GM12878 (cell line): ENCODE measurements around the gene PSMA8. TPM values are rescaled to one million over a fixed set of nuclear protein-coding genes. Genes with fewer than 3 reads are reported as not detected.

ENCODE experiments used
- ATAC-seq: fragments of 200-7000 bp; cut with Tn5 transposase; 3 replicates; pipeline ENCODE4 v1.9.1; 2020; ENCODE audit warnings: mild to moderate bottlenecking, moderate library complexity
- BruUV-seq: library from RNA; stranded (reverse); fragments of 400-500 nt; replicated peaks from 2 replicates; lab custom pipeline; 2021; lab: Mats Ljungman, UMichigan
- CTCF ChIA-PET: fragments of 300-600 bp; sonication (Branson Sonifier 250); formaldehyde crosslinking; extraction: SDS; loops from one replicate; lab custom pipeline; 2021; ENCODE audit warnings: inconsistent platforms; lab: Yijun Ruan, JAX
- POLR2A ChIA-PET: fragments of 350-600 bp; formaldehyde crosslinking; extraction: SDS; loops from one replicate; lab custom pipeline; 2021; ENCODE audit warnings: inconsistent platforms; lab: Charles Lee
- RAD21 ChIA-PET: fragments of 300-600 bp; sonication (Branson Sonifier 250); formaldehyde crosslinking; loops from one replicate; lab custom pipeline; 2023; ENCODE audit warnings: antibody characterized with exemption; ENCODE audit not compliant: unreplicated experiment; lab: Charles Lee
- SMC1A ChIA-PET: fragments of 300-600 bp; sonication (Branson Sonifier 250); formaldehyde crosslinking; loops from one replicate; lab custom pipeline; 2023; ENCODE audit not compliant: unreplicated experiment, uncharacterized antibody; lab: Charles Lee
- DNase-seq: peaks from one replicate; pipeline ENCODE4 v3.0.0-alpha.2; 2011; ENCODE audit warnings: low read depth, low spot score
- FAIRE-seq: peaks from 3 replicates; lab custom pipeline; 2011; peaks lifted over from hg19 to GRCh38; lab: Jason Lieb, UNC
- H2AFZ ChIP-seq: 2 replicates; pipeline ENCODE4 v1.6.0; 2011; ENCODE audit warnings: low read depth, low read length, control low read depth; ENCODE audit not compliant: control insufficient read depth
- H3K27ac ChIP-seq: 2 replicates; pipeline ENCODE4 v1.5.1; 2011; ENCODE audit warnings: control low read depth; ENCODE audit not compliant: control insufficient read depth, insufficient read depth
- H3K27me3 ChIP-seq, 2 experiments: replicated peaks in 1 of 2; 2 replicates each; pipeline versions ENCODE4 v1.6.0 to v1.6.1; 2011; ENCODE audit warnings: low read length in 1 of 2; ENCODE audit not compliant: control insufficient read depth in 2 of 2, insufficient read depth in 2 of 2
- H3K36me3 ChIP-seq, 2 experiments: 2 replicates each; pipeline ENCODE4 v1.5.1; 2011; ENCODE audit warnings: low read length in 1 of 2; ENCODE audit not compliant: control insufficient read depth in 2 of 2, insufficient read depth in 2 of 2
- H3K4me1 ChIP-seq: 2 replicates; pipeline ENCODE4 v1.6.1; 2011; ENCODE audit warnings: mild to moderate bottlenecking, low read length, moderate library complexity, mixed read lengths; ENCODE audit not compliant: control insufficient read depth, insufficient read depth
- H3K4me2 ChIP-seq: 2 replicates; pipeline ENCODE4 v1.6.0; 2011; ENCODE audit warnings: control low read depth; ENCODE audit not compliant: control insufficient read depth, insufficient read depth
- H3K4me3 ChIP-seq: fragments of 200-600 bp; sonication (generic); 2 replicates; pipeline ENCODE4 v1.5.1; 2016
- H3K79me2 ChIP-seq: 2 replicates; pipeline ENCODE4 v1.6.0; 2011; ENCODE audit warnings: low read length; ENCODE audit not compliant: control insufficient read depth, insufficient read depth
- H3K9ac ChIP-seq: 2 replicates; pipeline ENCODE4 v1.8.0; 2011; ENCODE audit warnings: low read length, control low read depth, mixed read lengths; ENCODE audit not compliant: control insufficient read depth, insufficient read depth
- H3K9me3 ChIP-seq: replicated peaks from 3 replicates; pipeline ENCODE4 v1.5.1; 2011; ENCODE audit warnings: mild to moderate bottlenecking, low read length; ENCODE audit not compliant: control insufficient read depth, insufficient read depth
- H4K20me1 ChIP-seq: 2 replicates; pipeline ENCODE4 v1.6.0; 2011; ENCODE audit not compliant: control insufficient read depth, insufficient read depth
- CEBPB ChIP-seq, 2 experiments: fragments of 150-350 bp in 1 of 2; IDR thresholded peaks; 2 replicates each; pipeline ENCODE4 v1.6.1; 2012 to 2014; ENCODE audit warnings: low read depth in 2 of 2, low read length in 2 of 2, borderline replicate concordance in 1 of 2, inconsistent platforms in 1 of 2
- IKZF2 ChIP-seq, 2 experiments: fragments of 450-650 bp; IDR thresholded peaks; 2 replicates each; pipeline ENCODE4 v1.6.1; 2017; ENCODE audit warnings: mild to moderate bottlenecking in 2 of 2, moderate library complexity in 2 of 2
- JUND ChIP-seq: IDR thresholded peaks from 2 replicates; pipeline ENCODE4 v1.6.1; 2012; ENCODE audit warnings: low read depth, mild to moderate bottlenecking, low read length, improper control_type of control experiment, moderate library complexity
- MEF2A ChIP-seq: IDR thresholded peaks from 2 replicates; pipeline ENCODE4 v1.6.1; 2011; ENCODE audit warnings: low read depth, mild to moderate bottlenecking, low read length, moderate library complexity; ENCODE audit not compliant: insufficient read depth
- NFYB ChIP-seq: IDR thresholded peaks from 2 replicates; pipeline ENCODE4 v1.6.1; 2011; ENCODE audit warnings: low read depth, mild to moderate bottlenecking, low read length, improper control_type of control experiment, moderate library complexity; ENCODE audit not compliant: insufficient read depth
- RAD51 ChIP-seq: fragments of 450-650 bp; IDR thresholded peaks from 2 replicates; pipeline ENCODE4 v1.6.1; 2016; ENCODE audit warnings: moderate library complexity, mild to moderate bottlenecking, inconsistent platforms
- SIN3A ChIP-seq: IDR thresholded peaks from 2 replicates; pipeline ENCODE4 v1.6.1; 2012; ENCODE audit warnings: low read depth, low read length, improper control_type of control experiment
- TARDBP ChIP-seq: IDR thresholded peaks from 2 replicates; pipeline ENCODE4 v1.6.1; 2016; ENCODE audit warnings: borderline replicate concordance
- YBX1 ChIP-seq: fragments of 450-650 bp; IDR thresholded peaks from 2 replicates; pipeline ENCODE4 v1.6.1; 2016; ENCODE audit warnings: antibody characterized with exemption
- WGBS: methylation state at CpG from one replicate; pipeline ENCODE4 v1.1.6; 2016; ENCODE audit warnings: low lambda C conversion rate; ENCODE audit not compliant: insufficient replicate concordance, insufficient coverage; ENCODE audit errors: missing lambda C conversion rate; 5-methylcytosine and 5-hydroxymethylcytosine counted together
- in situ Hi-C: fragments of 300-500 bp; cut with MboI; formaldehyde crosslinking; loops from 9 replicates; pipeline ENCODE4 v1.14.3; 2018; ENCODE audit warnings: mixed read lengths
- intact Hi-C: fragments of 100-400 bp; cut with micrococcal nuclease; formaldehyde crosslinking; loops from one replicate; pipeline ENCODE4 v1.14.2; 2022; ENCODE audit not compliant: unreplicated experiment
- polyA plus RNA-seq, 11 experiments: library from polyadenylated mRNA; depleted of rRNA in 4 of 11; unstranded in 6 of 11; stranded (reverse) in 5 of 11; fragments of >200 nt; fragmentation: Nextera tagmentation in 4 of 11; fragmentation: Illumina TruSeq in 1 of 11; extraction: Ambion mirVana in 4 of 11; extraction: Trizol in 1 of 11; gene quantifications; 1 replicate in 1 of 11; 2 replicates in 10 of 11; pipeline versions ENCODE4 v1.2.1 to v1.2.3, GENCODE V29; 2011 to 2016; ENCODE audit warnings: inconsistent platforms in 2 of 11, missing spikeins in 2 of 11, low read depth in 1 of 11
- total RNA-seq, 4 experiments: library from RNA; depleted of rRNA in 3 of 4; stranded (reverse); fragments of >200 nt in 3 of 4; fragmentation: Illumina TruSeq in 1 of 4; extraction: Trizol in 1 of 4; gene quantifications; 2 replicates each; pipeline versions ENCODE4 v1.2.1 to v1.2.3, GENCODE V29; 2013 to 2021
- TF ChIP-seq, protein P1 (sequence below): fragments of 450-650 bp; IDR thresholded peaks from 2 replicates; pipeline ENCODE4 v1.6.1; 2017; ENCODE audit warnings: borderline replicate concordance
- TF ChIP-seq, protein P2 (sequence below): IDR thresholded peaks from 2 replicates; pipeline ENCODE4 v1.6.1; 2012; ENCODE audit warnings: low read depth, low read length, improper control_type of control experiment
- TF ChIP-seq, protein P3 (sequence below): fragments of 450-650 bp; IDR thresholded peaks from 2 replicates; pipeline ENCODE4 v1.6.1; 2017; ENCODE audit warnings: mild to moderate bottlenecking

Gene PSMA8
- total and polyA plus RNA-seq, 10 of the 15 experiments (the other 5 are each of a cell fraction or from before 2014, with no cell fraction given) = 0.07 to 0.15 (median 0.09) TPM; not detected in 6

DNA sequence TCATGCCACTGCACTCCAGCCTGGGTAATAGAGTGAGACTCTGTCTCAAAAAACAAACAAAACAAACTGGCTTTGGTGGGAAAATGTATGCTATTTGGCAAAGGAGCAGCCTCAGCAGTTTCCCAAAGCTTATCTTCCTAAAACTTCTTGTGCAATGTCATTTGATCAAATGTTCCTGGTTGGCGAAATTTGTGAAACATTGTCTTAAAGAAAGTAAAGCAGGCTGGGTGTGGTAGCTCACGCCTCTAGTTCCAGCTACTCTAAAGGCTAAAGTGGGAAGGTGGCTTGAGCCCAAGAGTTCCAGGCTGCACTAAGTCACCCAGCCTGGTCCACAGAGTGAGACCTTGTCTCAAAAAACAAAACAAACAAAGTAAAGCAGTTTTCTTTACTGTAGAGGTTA is 75.3 kb downstream of the PSMA8 start:
- H3K9me3 ChIP-seq = no peaks in the 10 kb centered on the region
- H3K79me2 ChIP-seq = no peaks in the 10 kb centered on the region
- SMC1A ChIA-PET = interaction anchor here (0.6 to 1.4 kb wide), 4 partner anchors 10 to 115 kb away, joined by 3 to 4 read pairs (median 3); no protein-coding TSS in a partner anchor
- BruUV-seq = no TSS peak
- no peaks in the 10 kb centered on the region for H4K20me1 ChIP-seq
- TF ChIP-seq JUND (no peak), CEBPB (IDR thresholded peaks at IDR 0.05; ENCODE audit: borderline replicate concordance in 1 of 2, low read depth in 2 of 2, low read length in 2 of 2) (no peak), SIN3A (no peak), NFYB (no peak), YBX1 (no peak), IKZF2 (IDR thresholded peaks at IDR 0.05) (no peak), RAD51 (no peak), MEF2A (no peak), TARDBP (no peak)
- TF ChIP-seq, protein P1, sequence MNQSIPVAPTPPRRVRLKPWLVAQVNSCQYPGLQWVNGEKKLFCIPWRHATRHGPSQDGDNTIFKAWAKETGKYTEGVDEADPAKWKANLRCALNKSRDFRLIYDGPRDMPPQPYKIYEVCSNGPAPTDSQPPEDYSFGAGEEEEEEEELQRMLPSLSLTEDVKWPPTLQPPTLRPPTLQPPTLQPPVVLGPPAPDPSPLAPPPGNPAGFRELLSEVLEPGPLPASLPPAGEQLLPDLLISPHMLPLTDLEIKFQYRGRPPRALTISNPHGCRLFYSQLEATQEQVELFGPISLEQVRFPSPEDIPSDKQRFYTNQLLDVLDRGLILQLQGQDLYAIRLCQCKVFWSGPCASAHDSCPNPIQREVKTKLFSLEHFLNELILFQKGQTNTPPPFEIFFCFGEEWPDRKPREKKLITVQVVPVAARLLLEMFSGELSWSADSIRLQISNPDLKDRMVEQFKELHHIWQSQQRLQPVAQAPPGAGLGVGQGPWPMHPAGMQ = no peak
- TF ChIP-seq, protein P2, sequence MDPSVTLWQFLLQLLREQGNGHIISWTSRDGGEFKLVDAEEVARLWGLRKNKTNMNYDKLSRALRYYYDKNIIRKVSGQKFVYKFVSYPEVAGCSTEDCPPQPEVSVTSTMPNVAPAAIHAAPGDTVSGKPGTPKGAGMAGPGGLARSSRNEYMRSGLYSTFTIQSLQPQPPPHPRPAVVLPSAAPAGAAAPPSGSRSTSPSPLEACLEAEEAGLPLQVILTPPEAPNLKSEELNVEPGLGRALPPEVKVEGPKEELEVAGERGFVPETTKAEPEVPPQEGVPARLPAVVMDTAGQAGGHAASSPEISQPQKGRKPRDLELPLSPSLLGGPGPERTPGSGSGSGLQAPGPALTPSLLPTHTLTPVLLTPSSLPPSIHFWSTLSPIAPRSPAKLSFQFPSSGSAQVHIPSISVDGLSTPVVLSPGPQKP = no peak
- TF ChIP-seq, protein P3, sequence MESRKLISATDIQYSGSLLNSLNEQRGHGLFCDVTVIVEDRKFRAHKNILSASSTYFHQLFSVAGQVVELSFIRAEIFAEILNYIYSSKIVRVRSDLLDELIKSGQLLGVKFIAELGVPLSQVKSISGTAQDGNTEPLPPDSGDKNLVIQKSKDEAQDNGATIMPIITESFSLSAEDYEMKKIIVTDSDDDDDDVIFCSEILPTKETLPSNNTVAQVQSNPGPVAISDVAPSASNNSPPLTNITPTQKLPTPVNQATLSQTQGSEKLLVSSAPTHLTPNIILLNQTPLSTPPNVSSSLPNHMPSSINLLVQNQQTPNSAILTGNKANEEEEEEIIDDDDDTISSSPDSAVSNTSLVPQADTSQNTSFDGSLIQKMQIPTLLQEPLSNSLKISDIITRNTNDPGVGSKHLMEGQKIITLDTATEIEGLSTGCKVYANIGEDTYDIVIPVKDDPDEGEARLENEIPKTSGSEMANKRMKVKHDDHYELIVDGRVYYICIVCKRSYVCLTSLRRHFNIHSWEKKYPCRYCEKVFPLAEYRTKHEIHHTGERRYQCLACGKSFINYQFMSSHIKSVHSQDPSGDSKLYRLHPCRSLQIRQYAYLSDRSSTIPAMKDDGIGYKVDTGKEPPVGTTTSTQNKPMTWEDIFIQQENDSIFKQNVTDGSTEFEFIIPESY = no peak
- TF ChIP-seq, all 136 proteins: peak for 0
- no peaks in the 10 kb centered on the region for H3K36me3 ChIP-seq
- WGBS = 85% methylated on average over 2 of the region's 2 CpGs
- DNase-seq = no peak
- intact Hi-C loops (no loop called here), in situ Hi-C loops (no loop called here)
- H3K27me3 ChIP-seq = no peaks in the 10 kb centered on the region
- H3K4me1 ChIP-seq = no peaks in the 10 kb centered on the region
- no peak overlapping the region for H3K4me3 ChIP-seq
- H2AFZ ChIP-seq = no peak overlapping the region
- POLR2A ChIA-PET = no interaction called here
- no peak overlapping the region for H3K9ac ChIP-seq
- CTCF ChIA-PET = no interaction called here
- no peak overlapping the region for H3K27ac ChIP-seq
- no peak for ATAC-seq
- H3K4me2 ChIP-seq = no peak overlapping the region
- RAD21 ChIA-PET = no interaction called here
- no peak for FAIRE-seq
